Left lung (tissue), 10 donors: ENCODE data around the gene TAPT1. TPM values are rescaled to one million over a fixed set of nuclear protein-coding genes. Genes with fewer than 3 reads are reported as not detected.

Source experiments
- ATAC-seq: fragments of 200-7000 bp; cut with Tn5 transposase; one replicate; pipeline ENCODE4 v1.9.1; 2020; ENCODE audit warnings: moderate library complexity
- DNase-seq, 4 donors: peaks; one replicate each; pipeline ENCODE4 v3.0.0-alpha.2; 2013 to 2020
- H3K27ac ChIP-seq, 2 donors: fragments of 200-600 bp; sonication (generic) in 1 of 2; one replicate each; pipeline versions ENCODE4 v1.5.0 to v1.8.0; 2020 to 2021
- H3K27me3 ChIP-seq, 2 donors: fragments of 200-600 bp; sonication (generic) in 1 of 2; one replicate each; pipeline versions ENCODE4 v1.5.0 to v1.8.0; 2020 to 2021
- H3K36me3 ChIP-seq, 2 donors: fragments of 200-600 bp; sonication (generic) in 1 of 2; one replicate each; pipeline versions ENCODE4 v1.5.0 to v1.8.0; 2020 to 2021
- H3K4me1 ChIP-seq, 2 donors: fragments of 200-600 bp; one replicate each; pipeline ENCODE4 v1.8.0; 2021
- H3K4me3 ChIP-seq, 2 donors: fragments of 200-600 bp; sonication (generic) in 1 of 2; one replicate each; pipeline versions ENCODE4 v1.5.0 to v1.8.0; 2020 to 2021; ENCODE audit warnings: mild to moderate bottlenecking in 1 of 2
- H3K9me3 ChIP-seq, 2 donors: fragments of 200-600 bp; sonication (generic) in 1 of 2; one replicate each; pipeline versions ENCODE4 v1.5.0 to v1.8.0; 2020 to 2021
- intact Hi-C, 2 donors: fragments of 100-400 bp; cut with DNase I; formaldehyde crosslinking; loops; one replicate each; pipeline versions ENCODE4 v1.11.2 to v1.14.2; 2022
- polyA plus RNA-seq, 6 donors: library from polyadenylated mRNA; unstranded; fragments of 120-200 nt; gene quantifications; one replicate each; pipeline ENCODE4 v1.2.1, GENCODE V29; 2013; ENCODE audit not compliant: insufficient read length in 6 of 6
- total RNA-seq, 2 donors: library from RNA; stranded (reverse); fragmentation: NEBNext Ultra II Directional; extraction: Animal tissue kit (Norgen Biotek cat#: 25700); gene quantifications; one replicate each; pipeline ENCODE4 v1.2.1, GENCODE V29; 2021
- TF ChIP-seq, protein P1 (sequence below), 2 donors: fragments of 200-600 bp; sonication (generic) in 1 of 2; IDR thresholded peaks; one replicate each; pipeline versions ENCODE4 v1.5.0 to v1.8.0; 2021; ENCODE audit warnings: antibody characterized with exemption in 2 of 2
- donor health status: DM: no; HTN: yes; CAD: no.
- donor health status: DM: no; HTN: no; CAD: no.

TAPT1 gene
- total and polyA plus RNA-seq, 8 donors, result 42.9 to 65.8 (median 52.2) TPM

DNA sequence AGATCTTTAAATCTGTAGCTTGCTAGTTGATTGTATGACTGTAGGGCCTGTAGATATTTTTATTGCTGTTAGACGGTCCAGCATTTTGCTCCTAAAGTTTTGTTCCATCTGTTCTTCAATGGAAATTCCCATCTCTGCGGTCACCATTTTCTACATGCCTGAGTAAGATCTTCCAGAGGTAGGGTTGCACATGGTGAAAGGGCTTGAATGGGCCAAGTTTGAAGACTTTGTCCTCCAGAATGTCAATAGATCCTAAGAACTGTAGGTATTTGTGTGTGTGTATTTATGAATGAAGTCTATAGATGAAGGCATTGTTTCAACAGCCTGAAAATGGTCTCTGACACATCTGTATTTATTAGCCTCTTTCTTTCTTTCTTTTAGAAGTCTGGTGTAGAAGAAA is 22.3 kb upstream of the TAPT1 start:
- TF ChIP-seq, protein P1, sequence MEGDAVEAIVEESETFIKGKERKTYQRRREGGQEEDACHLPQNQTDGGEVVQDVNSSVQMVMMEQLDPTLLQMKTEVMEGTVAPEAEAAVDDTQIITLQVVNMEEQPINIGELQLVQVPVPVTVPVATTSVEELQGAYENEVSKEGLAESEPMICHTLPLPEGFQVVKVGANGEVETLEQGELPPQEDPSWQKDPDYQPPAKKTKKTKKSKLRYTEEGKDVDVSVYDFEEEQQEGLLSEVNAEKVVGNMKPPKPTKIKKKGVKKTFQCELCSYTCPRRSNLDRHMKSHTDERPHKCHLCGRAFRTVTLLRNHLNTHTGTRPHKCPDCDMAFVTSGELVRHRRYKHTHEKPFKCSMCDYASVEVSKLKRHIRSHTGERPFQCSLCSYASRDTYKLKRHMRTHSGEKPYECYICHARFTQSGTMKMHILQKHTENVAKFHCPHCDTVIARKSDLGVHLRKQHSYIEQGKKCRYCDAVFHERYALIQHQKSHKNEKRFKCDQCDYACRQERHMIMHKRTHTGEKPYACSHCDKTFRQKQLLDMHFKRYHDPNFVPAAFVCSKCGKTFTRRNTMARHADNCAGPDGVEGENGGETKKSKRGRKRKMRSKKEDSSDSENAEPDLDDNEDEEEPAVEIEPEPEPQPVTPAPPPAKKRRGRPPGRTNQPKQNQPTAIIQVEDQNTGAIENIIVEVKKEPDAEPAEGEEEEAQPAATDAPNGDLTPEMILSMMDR (IDR thresholded peaks at IDR 0.05), result no peak
- intact Hi-C loops, result no loop called here

DNA sequence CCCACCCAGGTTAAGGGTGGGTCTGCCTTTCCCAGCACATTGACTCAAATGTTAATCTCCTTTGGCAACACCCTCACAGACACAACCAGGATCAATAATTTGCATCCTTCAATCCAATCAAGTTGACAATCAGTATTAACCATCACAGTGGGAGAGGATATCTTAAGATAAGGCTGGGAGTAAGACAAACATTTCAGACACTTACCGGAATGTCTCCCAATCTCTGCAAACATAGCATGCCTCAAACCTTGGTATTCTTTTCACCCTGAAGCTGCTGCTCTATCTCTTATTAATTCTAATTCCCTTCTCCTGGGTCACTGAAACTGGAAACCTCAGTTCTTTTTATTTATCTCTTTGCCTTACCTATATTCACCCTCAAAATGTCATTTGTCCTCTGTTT is 19.0 kb upstream of the TAPT1 start:
- H3K4me1 ChIP-seq, result no peaks in the 10 kb centered on the region
- H3K27me3 ChIP-seq, result no peaks in the 10 kb centered on the region
- ATAC-seq (no peak), DNase-seq (no peak)
- TF ChIP-seq, protein P1 (IDR thresholded peaks at IDR 0.05), result no peak
- H3K27ac ChIP-seq, result no peak overlapping the region
- no peaks in the 10 kb centered on the region for H3K9me3 ChIP-seq
- no peaks in the 10 kb centered on the region for H3K36me3 ChIP-seq
- H3K4me3 ChIP-seq, result no peak overlapping the region
- intact Hi-C loops, result no loop called here

More for the DNA sequence above, 22.3 kb upstream of the TAPT1 start:
- no peaks in the 10 kb centered on the region for H3K36me3 ChIP-seq
- no peak overlapping the region for H3K4me3 ChIP-seq
- no peaks in the 10 kb centered on the region for H3K4me1 ChIP-seq
- H3K27ac ChIP-seq, result no peak overlapping the region
- no peaks in the 10 kb centered on the region for H3K27me3 ChIP-seq
- DNase-seq, result no peak
- no peak for ATAC-seq
- no peaks in the 10 kb centered on the region for H3K9me3 ChIP-seq

DNA sequence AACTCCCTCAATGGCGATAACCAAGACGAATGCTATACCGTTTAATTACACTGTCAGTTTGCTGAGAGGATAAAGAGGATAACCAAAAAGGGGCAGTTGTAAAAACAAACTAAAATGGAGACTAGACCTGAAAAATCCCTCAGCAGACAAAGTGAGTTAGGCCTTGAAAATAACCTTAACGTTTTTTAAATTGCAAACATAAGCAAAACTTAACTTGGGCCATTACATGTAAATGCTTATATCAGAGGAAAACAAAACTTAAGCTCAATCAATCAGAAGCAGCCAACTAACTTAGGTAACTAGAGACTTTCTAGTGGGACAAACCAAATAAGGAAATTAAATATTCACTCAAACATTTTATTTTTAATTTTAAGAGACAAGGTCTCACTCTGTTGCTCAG is 17.0 kb upstream of the TAPT1 start:
- no peak for ATAC-seq
- H3K27me3 ChIP-seq, result no peaks in the 10 kb centered on the region
- DNase-seq, result no peak
- no peaks in the 10 kb centered on the region for H3K9me3 ChIP-seq
- H3K27ac ChIP-seq, result no peak overlapping the region
- H3K4me3 ChIP-seq, result no peak overlapping the region
- H3K4me1 ChIP-seq, result peaks cover 0 to 2% of the 10 kb centered on the region in 2 donors
- TF ChIP-seq, protein P1 (IDR thresholded peaks at IDR 0.05), result no peak
- intact Hi-C loops, result no loop called here
- H3K36me3 ChIP-seq, result no peaks in the 10 kb centered on the region

DNA sequence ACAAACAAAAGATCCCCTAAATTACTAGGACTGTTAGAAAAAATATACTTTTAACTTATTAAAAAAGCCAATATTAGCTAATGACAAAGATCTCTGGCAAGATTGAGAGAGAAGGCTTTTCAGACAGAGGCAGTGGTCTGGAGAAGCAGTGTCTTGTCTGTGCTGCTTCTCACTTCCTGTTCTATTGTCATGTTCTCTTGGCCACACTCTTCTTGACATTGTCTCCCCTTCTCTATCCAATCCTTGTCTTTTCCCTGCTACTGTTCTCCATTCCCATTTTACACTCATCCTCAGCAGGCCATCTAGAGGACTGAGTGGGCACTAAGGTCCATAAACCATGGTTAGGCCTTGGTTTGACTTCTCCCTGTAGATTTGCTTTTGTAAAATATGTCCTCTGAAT is 14.0 kb upstream of the TAPT1 start:
- intact Hi-C loops, result no loop called here
- Histone ChIP-seq H3K9me3 (no peaks in the 10 kb centered on the region), H3K27ac (no peak overlapping the region), H3K4me3 (no peak overlapping the region), H3K36me3 (no peaks in the 10 kb centered on the region), H3K27me3 (no peaks in the 10 kb centered on the region), H3K4me1 (peaks cover 0 to 11% of the 10 kb centered on the region in 2 donors)
- TF ChIP-seq, protein P1 (IDR thresholded peaks at IDR 0.05), result no peak
- no peak for DNase-seq
- ATAC-seq, result no peak

DNA sequence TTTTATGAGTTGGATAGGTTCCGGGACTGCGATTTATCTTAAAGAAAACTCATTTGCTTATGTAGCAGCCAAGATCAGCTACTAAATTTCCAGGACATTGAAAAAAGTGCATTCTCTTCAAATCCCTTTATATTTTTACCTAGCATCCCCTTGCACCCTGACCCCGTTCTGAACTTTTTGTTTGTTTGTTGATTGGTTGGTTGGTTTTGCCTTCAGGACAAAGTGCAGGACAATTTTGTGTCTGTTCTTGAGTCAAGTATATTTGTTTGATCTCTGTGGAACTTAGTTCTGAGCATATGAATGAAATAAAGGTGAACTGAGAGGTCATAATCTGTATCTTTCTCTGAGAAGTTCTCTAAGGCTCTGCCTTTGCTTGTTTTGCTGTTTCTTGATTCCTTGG is 12.8 kb upstream of the TAPT1 start:
- no peaks in the 10 kb centered on the region for H3K9me3 ChIP-seq
- H3K27ac ChIP-seq, result no peak overlapping the region
- peaks cover 0 to 11% of the 10 kb centered on the region in 2 donors for H3K4me1 ChIP-seq
- no peaks in the 10 kb centered on the region for H3K36me3 ChIP-seq
- DNase-seq (no peak), ATAC-seq (no peak)
- no peak overlapping the region for H3K4me3 ChIP-seq
- intact Hi-C loops, result no loop called here
- TF ChIP-seq, protein P1 (IDR thresholded peaks at IDR 0.05), result no peak
- no peaks in the 10 kb centered on the region for H3K27me3 ChIP-seq
